Parathyroid adenoma (tissue), 2 donors: ENCODE measurements around the gene PRDM8.

ENCODE experiments used
- H2AFZ ChIP-seq: fragments of 300-600 bp; sonication (generic); one replicate; pipeline ENCODE4 v1.7.0; 2017; ENCODE audit warnings: antibody characterized with exemption, mild to moderate bottlenecking
- H3K27ac ChIP-seq: fragments of 300-600 bp; sonication (generic); one replicate; pipeline ENCODE4 v1.7.0; 2017
- H3K27me3 ChIP-seq: fragments of 300-600 bp; sonication (generic); one replicate; pipeline ENCODE4 v1.7.0; 2017; ENCODE audit warnings: low read length; ENCODE audit not compliant: control insufficient read depth, insufficient read depth
- H3K36me3 ChIP-seq: fragments of 300-600 bp; sonication (generic); one replicate; pipeline ENCODE4 v1.7.0; 2017; ENCODE audit warnings: low read length; ENCODE audit not compliant: control insufficient read depth, insufficient read depth
- H3K4me1 ChIP-seq: fragments of 300-600 bp; sonication (generic); one replicate; pipeline ENCODE4 v1.7.0; 2017; ENCODE audit warnings: control low read depth
- H3K4me2 ChIP-seq: fragments of 300-600 bp; sonication (generic); one replicate; pipeline ENCODE4 v1.7.0; 2017; ENCODE audit warnings: low read length
- H3K4me3 ChIP-seq: fragments of 300-600 bp; sonication (generic); one replicate; pipeline ENCODE4 v1.7.0; 2017; ENCODE audit warnings: low read depth, low read length
- H3K79me2 ChIP-seq: fragments of 300-600 bp; sonication (generic); one replicate; pipeline ENCODE4 v1.7.0; 2017; ENCODE audit warnings: control low read depth
- H3K9ac ChIP-seq: fragments of 300-600 bp; sonication (generic); one replicate; pipeline ENCODE4 v1.7.0; 2017; ENCODE audit warnings: mild to moderate bottlenecking
- H3K9me3 ChIP-seq: fragments of 300-600 bp; sonication (generic); one replicate; pipeline ENCODE4 v1.7.0; 2017; ENCODE audit warnings: low read length; ENCODE audit not compliant: control insufficient read depth
- CTCF ChIP-seq: fragments of 300-600 bp; sonication (generic); IDR thresholded peaks from one replicate; pipeline ENCODE4 v1.7.0; 2017; ENCODE audit warnings: antibody characterized with exemption, mild to moderate bottlenecking
- donor health status: primary hyperparathyroidism.

The PRDM8 gene

GRCh38 chr4:80192937-80193336 is 4.4 kb upstream of the PRDM8 start:
- no peak for TF ChIP-seq CTCF
- no peaks in the 10 kb centered on the region for H3K36me3 ChIP-seq
- H3K4me1 ChIP-seq: no peaks in the 10 kb centered on the region
- no peaks in the 10 kb centered on the region for H3K79me2 ChIP-seq
- peaks cover 16% of the 10 kb centered on the region for H3K27me3 ChIP-seq
- no peak overlapping the region for H3K27ac ChIP-seq
- no peak overlapping the region for H3K9ac ChIP-seq
- no peaks in the 10 kb centered on the region for H3K9me3 ChIP-seq
- H2AFZ ChIP-seq: no peak overlapping the region
- H3K4me3 ChIP-seq: no peak overlapping the region
- no peak overlapping the region for H3K4me2 ChIP-seq

- Histone ChIP-seq H3K27me3 (peaks cover 12% of the 10 kb centered on the region), H3K4me2 (no peak overlapping the region), H3K9ac (no peak overlapping the region), H3K9me3 (no peaks in the 10 kb centered on the region), H2AFZ (no peak overlapping the region), H3K27ac (no peak overlapping the region), H3K36me3 (no peaks in the 10 kb centered on the region), H3K4me1 (no peaks in the 10 kb centered on the region), H3K4me3 (no peak overlapping the region), H3K79me2 (no peaks in the 10 kb centered on the region)
- no peak for TF ChIP-seq CTCF
These were observed 1.7 kb upstream of the PRDM8 start for GRCh38 chr4:80195441-80196140.

GRCh38 chr4:80196259-80196921 is 913 bp upstream of the PRDM8 start:
- H2AFZ ChIP-seq: no peak overlapping the region
- no peaks in the 10 kb centered on the region for H3K4me1 ChIP-seq
- no peak overlapping the region for H3K4me3 ChIP-seq
- H3K4me2 ChIP-seq: no peak overlapping the region
- no peaks in the 10 kb centered on the region for H3K9me3 ChIP-seq
- no peak for TF ChIP-seq CTCF
- no peak overlapping the region for H3K9ac ChIP-seq
- peaks cover 12% of the 10 kb centered on the region for H3K27me3 ChIP-seq
- H3K79me2 ChIP-seq: no peaks in the 10 kb centered on the region
- no peak overlapping the region for H3K27ac ChIP-seq
- no peaks in the 10 kb centered on the region for H3K36me3 ChIP-seq

GRCh38 chr4:80197601-80198440 is 518 bp downstream of the PRDM8 start:
- H3K27me3 ChIP-seq: peaks cover 12% of the 10 kb centered on the region

More at GRCh38 chr4:80197601-80198440, 518 bp downstream of the PRDM8 start:
- Histone ChIP-seq H3K4me1 (no peaks in the 10 kb centered on the region), H3K9ac (no peak overlapping the region), H3K79me2 (no peaks in the 10 kb centered on the region), H3K36me3 (no peaks in the 10 kb centered on the region), H3K9me3 (no peaks in the 10 kb centered on the region), H2AFZ (no peak overlapping the region), H3K27ac (no peak overlapping the region), H3K4me3 (no peak overlapping the region), H3K4me2 (no peak overlapping the region)
- no peak for TF ChIP-seq CTCF
